Measurements from ENCODE around the gene CNTN5.

- TF ChIP-seq CTCF (IDR thresholded peaks at IDR 0.05; ENCODE audit: poor library complexity, severe bottlenecking): no peak
- TF ChIP-seq MXI1 (conservative IDR thresholded peaks at IDR 0.05; ENCODE audit: poor library complexity, severe bottlenecking): no peak
Measured at GRCh38 chr11:99812516-99812915, 791.8 kb downstream of the CNTN5 start.
